HepG2 (cell line): ENCODE results near the gene PLEKHA6. TPM values are rescaled to one million over a fixed set of nuclear protein-coding genes. Genes with fewer than 3 reads are reported as not detected.
"Not testable (repeated sequence)": the region's sequence is repeated elsewhere in the genome, so short reads cannot be mapped to it uniquely, and the experiment has no call there.

Source experiments
- ATAC-seq: fragments of 200-7000 bp; cut with Tn5 transposase; 3 replicates; pipeline ENCODE4 v1.9.1; 2020; ENCODE audit warnings: mild to moderate bottlenecking, moderate library complexity
- BruUV-seq: library from RNA; stranded (reverse); fragments of 400-500 nt; replicated peaks from 2 replicates; lab custom pipeline; 2021; lab: Mats Ljungman, UMichigan
- CTCF ChIA-PET: fragments of 300-600 bp; formaldehyde crosslinking; extraction: SDS; loops from one replicate; lab custom pipeline; 2021; ENCODE audit warnings: low total read pairs, inconsistent platforms, low intra/inter-chr PET ratio; lab: Yijun Ruan, JAX
- POLR2A ChIA-PET: fragments of 350-600 bp; sonication (Branson Sonifier 250); formaldehyde crosslinking; loops from one replicate; lab custom pipeline; 2020; ENCODE audit warnings: antibody characterized with exemption, inconsistent platforms; lab: Yijun Ruan, JAX
- DNase-seq: peaks from one replicate; pipeline ENCODE4 v3.0.0-alpha.2; 2015; ENCODE audit warnings: low spot score
- FAIRE-seq: peaks from 3 replicates; lab custom pipeline; 2011; peaks lifted over from hg19 to GRCh38; lab: Jason Lieb, UNC
- H2AFZ ChIP-seq: one replicate; pipeline ENCODE4 v1.6.1; 2011; ENCODE audit warnings: low read length, inconsistent platforms
- H3K27ac ChIP-seq: fragments of 300-600 bp; 3 replicates; pipeline ENCODE4 v1.8.0; 2011; ENCODE audit warnings: mixed run types, mild to moderate bottlenecking, mixed read lengths, low read length, inconsistent platforms; ENCODE audit not compliant: insufficient read depth; ENCODE audit errors: extremely low read length
- H3K27me3 ChIP-seq, 2 experiments: fragments of 200-600 bp in 1 of 2; 2 replicates in 1 of 2; 3 replicates in 1 of 2; pipeline versions ENCODE4 v1.6.0 to v1.8.0; 2011; ENCODE audit warnings: low read length in 2 of 2, mild to moderate bottlenecking in 2 of 2, moderate library complexity in 2 of 2, inconsistent platforms in 1 of 2; ENCODE audit not compliant: insufficient read depth in 2 of 2, control insufficient read depth in 1 of 2
- H3K36me3 ChIP-seq, 2 experiments: fragments of 200-600 bp in 1 of 2; replicated peaks in 1 of 2; 2 replicates in 1 of 2; 3 replicates in 1 of 2; pipeline versions ENCODE4 v1.5.1 to v1.8.0; 2011; ENCODE audit warnings: low read length in 2 of 2, inconsistent platforms in 1 of 2; ENCODE audit not compliant: insufficient read depth in 2 of 2, control insufficient read depth in 1 of 2
- H3K4me1 ChIP-seq: 2 replicates; pipeline ENCODE4 v1.5.1; 2012; ENCODE audit warnings: low read length, inconsistent platforms; ENCODE audit not compliant: insufficient read depth
- H3K4me2 ChIP-seq: 2 replicates; pipeline ENCODE4 v1.6.0; 2011; ENCODE audit warnings: low read depth, low read length, inconsistent platforms
- H3K4me3 ChIP-seq, 3 experiments: fragments of 200-600 bp in 1 of 3; sonication (generic), shearing (Covaris generic) in 1 of 3; replicated peaks in 1 of 3; 2 replicates each; pipeline ENCODE4 v1.5.1; 2011 to 2016; ENCODE audit warnings: low read length in 3 of 3, inconsistent platforms in 2 of 3, low read depth in 2 of 3, mild to moderate bottlenecking in 2 of 3, control low read depth in 1 of 3, mixed read lengths in 1 of 3; ENCODE audit not compliant: insufficient read depth in 1 of 3
- H3K79me2 ChIP-seq: one replicate; pipeline ENCODE4 v1.6.1; 2011; ENCODE audit warnings: low read length, inconsistent platforms; ENCODE audit not compliant: insufficient read depth
- H3K9ac ChIP-seq: 2 replicates; pipeline ENCODE4 v1.6.0; 2011; ENCODE audit warnings: mild to moderate bottlenecking, low read depth, low read length, inconsistent platforms; ENCODE audit not compliant: insufficient read depth
- H3K9me3 ChIP-seq: 2 replicates; pipeline ENCODE4 v1.5.1; 2012; ENCODE audit warnings: mild to moderate bottlenecking, low read length
- H4K20me1 ChIP-seq: 2 replicates; pipeline ENCODE4 v1.6.0; 2011; ENCODE audit warnings: inconsistent platforms, mild to moderate bottlenecking, low read length, moderate library complexity; ENCODE audit not compliant: insufficient read depth
- ATM ChIP-seq: fragments of 450-650 bp; IDR thresholded peaks from 2 replicates; pipeline ENCODE4 v1.7.1; 2017; ENCODE audit warnings: mild to moderate bottlenecking, borderline replicate concordance
- FIP1L1 ChIP-seq: fragments of 200-400 bp; formaldehyde crosslinking; IDR thresholded peaks from 2 replicates; pipeline ENCODE4 v1.6.1; 2018; ENCODE audit warnings: low read depth, mild to moderate bottlenecking, low read length, moderate library complexity, borderline replicate concordance; ENCODE audit not compliant: insufficient read depth
- GATAD1 ChIP-seq: IDR thresholded peaks from 2 replicates; pipeline ENCODE4 v1.6.1; 2016; ENCODE audit warnings: missing genetic modification reagents, missing compliant biosample characterization
- HCFC1 ChIP-seq: fragments of 150-350 bp; IDR thresholded peaks from 2 replicates; pipeline ENCODE4 v1.6.1; 2014; ENCODE audit warnings: low read depth, low read length
- PAF1 ChIP-seq: IDR thresholded peaks from 2 replicates; pipeline ENCODE4 v1.6.1; 2016; ENCODE audit warnings: missing genetic modification reagents, missing compliant biosample characterization
- TBL1XR1 ChIP-seq: fragments of 150-350 bp; IDR thresholded peaks from 2 replicates; pipeline ENCODE4 v1.6.1; 2014; ENCODE audit warnings: borderline replicate concordance, low read length; ENCODE audit not compliant: partially characterized antibody
- ZC3H4 ChIP-seq: sonication (generic); formaldehyde crosslinking; IDR thresholded peaks from 2 replicates; pipeline ENCODE4 v1.4.0; 2020; ENCODE audit warnings: missing genetic modification reagents, borderline replicate concordance
- ZKSCAN5 ChIP-seq: sonication (generic); formaldehyde crosslinking; IDR thresholded peaks from 2 replicates; pipeline ENCODE4 v1.5.1; 2020; ENCODE audit warnings: mild to moderate bottlenecking, missing genetic modification reagents
- ZNF337 ChIP-seq: sonication (generic); formaldehyde crosslinking; IDR thresholded peaks from 2 replicates; pipeline ENCODE4 v1.5.1; 2020; ENCODE audit warnings: missing genetic modification reagents, low read depth, mild to moderate bottlenecking, borderline replicate concordance
- ZNF558 ChIP-seq: sonication (generic); formaldehyde crosslinking; IDR thresholded peaks from 2 replicates; pipeline ENCODE4 v1.9.0; 2022; ENCODE audit warnings: mild to moderate bottlenecking, missing genetic modification reagents, borderline replicate concordance
- ZNF747 ChIP-seq: sonication (generic); formaldehyde crosslinking; IDR thresholded peaks from 2 replicates; pipeline ENCODE4 v1.8.1; 2023; ENCODE audit warnings: missing genetic modification reagents, mild to moderate bottlenecking, borderline replicate concordance
- ZNF772 ChIP-seq: sonication (generic); formaldehyde crosslinking; IDR thresholded peaks from 2 replicates; pipeline ENCODE4 v1.5.0; 2020; ENCODE audit warnings: mild to moderate bottlenecking, missing genetic modification reagents
- WGBS: methylation state at CpG from one replicate; pipeline ENCODE4 v1.1.6; 2017; ENCODE audit warnings: low lambda C conversion rate; 5-methylcytosine and 5-hydroxymethylcytosine counted together
- in situ Hi-C: cut with HindIII; loops from 2 replicates; pipeline ENCODE4 v1.10.0; 2017; ENCODE audit warnings: low pct_unique_long_range_greater_than_20kb; ENCODE audit not compliant: extremely low pct_ligation_motif_present
- intact Hi-C: fragments of 100-400 bp; cut with micrococcal nuclease; formaldehyde crosslinking; loops from one replicate; pipeline ENCODE4 v1.10.0; 2022; ENCODE audit not compliant: unreplicated experiment
- polyA plus RNA-seq, 8 experiments: library from polyadenylated mRNA; depleted of rRNA in 3 of 8; stranded (reverse) in 7 of 8; unstranded in 1 of 8; fragments of >200 nt; fragmentation: Illumina TruSeq in 4 of 8; extraction: Trizol in 4 of 8; gene quantifications; 2 replicates each; pipeline versions ENCODE4 v1.2.1 to v1.2.3, GENCODE V29; 2011 to 2016; ENCODE audit warnings: low read depth in 4 of 8, missing spikeins in 1 of 8, mixed read lengths in 1 of 8; ENCODE audit not compliant: insufficient read depth in 1 of 8
- total RNA-seq, 5 experiments: library from RNA; depleted of rRNA; stranded (reverse); fragments of >200 nt; fragmentation: Illumina TruSeq; extraction: Trizol; gene quantifications; 2 replicates each; pipeline ENCODE4 v1.2.3, GENCODE V29; 2016; ENCODE audit warnings: low read depth in 1 of 5
- TF ChIP-seq, protein P1 (sequence below): sonication (generic); formaldehyde crosslinking; IDR thresholded peaks from 2 replicates; pipeline ENCODE4 v1.8.0; 2023; ENCODE audit warnings: mild to moderate bottlenecking, missing genetic modification reagents
- TF ChIP-seq, protein P2 (sequence below): sonication (generic); formaldehyde crosslinking; IDR thresholded peaks from 2 replicates; pipeline ENCODE4 v1.4.0; 2020; ENCODE audit warnings: missing genetic modification reagents, low read depth, mild to moderate bottlenecking, borderline replicate concordance

Gene PLEKHA6
- total and polyA plus RNA-seq, 2 of the 13 experiments (the other 11 are each of a cell fraction or from before 2014, with no cell fraction given), result 5.3 to 11.4 TPM

DNA sequence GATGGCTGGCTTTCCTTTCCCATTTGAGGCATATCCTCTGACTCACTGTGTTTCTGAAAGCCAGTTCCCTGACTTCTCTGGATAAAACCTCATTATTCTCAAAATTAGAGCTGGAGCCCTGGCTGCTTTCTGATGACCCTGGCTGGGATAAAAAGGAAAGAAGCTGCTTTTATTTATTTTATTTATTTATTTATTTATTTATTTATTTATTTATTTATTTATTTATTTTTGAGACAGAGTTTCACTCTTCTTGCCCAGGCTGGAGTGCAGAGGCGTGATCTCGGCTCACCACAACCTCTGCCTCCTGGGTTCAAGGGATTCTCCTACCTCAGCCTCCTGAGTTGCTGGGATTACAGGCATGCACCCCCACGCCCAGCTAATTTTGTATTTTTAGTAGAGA lies 31.9 kb downstream of the PLEKHA6 start:
- H3K4me1 ChIP-seq, POLR2A ChIA-PET, H3K27me3 ChIP-seq, H4K20me1 ChIP-seq, H3K79me2 ChIP-seq, DNase-seq, H3K27ac ChIP-seq, H3K9me3 ChIP-seq, in situ Hi-C loops, BruUV-seq, ATAC-seq, FAIRE-seq, H3K36me3 ChIP-seq, H3K4me2 ChIP-seq, intact Hi-C loops, CTCF ChIA-PET, H3K4me3 ChIP-seq, H2AFZ ChIP-seq, H3K9ac ChIP-seq: not testable (repeated sequence)
- 99% methylated on average over 3 of the region's 3 CpGs for WGBS

DNA sequence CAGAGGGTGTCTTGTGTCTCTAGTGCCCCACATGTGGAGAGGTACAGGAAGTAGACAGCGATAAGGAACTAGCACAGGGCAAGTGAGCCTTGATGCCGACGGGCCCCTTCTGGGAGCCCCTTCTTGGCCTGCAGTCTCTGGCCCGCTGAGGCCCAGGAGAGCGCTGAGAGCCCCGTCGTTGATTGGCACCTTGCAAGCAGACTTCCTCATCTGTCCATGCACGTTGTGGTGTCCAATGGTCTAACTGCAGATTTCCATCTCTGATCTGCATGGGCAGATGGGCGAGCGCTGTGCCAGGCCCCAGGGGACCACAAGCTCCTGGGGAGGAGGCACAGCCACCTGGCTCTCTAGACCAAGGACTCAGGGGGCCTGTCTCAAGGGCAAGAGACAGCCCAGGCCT lies 32.4 kb downstream of the PLEKHA6 start:
- H4K20me1 ChIP-seq, result no peaks in the 10 kb centered on the region
- WGBS, result 96% methylated on average over 7 of the region's 10 CpGs
- H3K9ac ChIP-seq, result no peak overlapping the region
- no peaks in the 10 kb centered on the region for H3K9me3 ChIP-seq
- no peaks in the 10 kb centered on the region for H3K27me3 ChIP-seq
- H3K27ac ChIP-seq, result no peak overlapping the region
- POLR2A ChIA-PET, result interaction anchor here (0.9 kb wide), 1 partner anchor 72 kb away, joined by 5 read pairs; no protein-coding TSS in a partner anchor
- H3K79me2 ChIP-seq, result peaks cover 2% of the 10 kb centered on the region
- CTCF ChIA-PET, result no interaction called here
- no peak for TF ChIP-seq TBL1XR1
- TF ChIP-seq, protein P1, sequence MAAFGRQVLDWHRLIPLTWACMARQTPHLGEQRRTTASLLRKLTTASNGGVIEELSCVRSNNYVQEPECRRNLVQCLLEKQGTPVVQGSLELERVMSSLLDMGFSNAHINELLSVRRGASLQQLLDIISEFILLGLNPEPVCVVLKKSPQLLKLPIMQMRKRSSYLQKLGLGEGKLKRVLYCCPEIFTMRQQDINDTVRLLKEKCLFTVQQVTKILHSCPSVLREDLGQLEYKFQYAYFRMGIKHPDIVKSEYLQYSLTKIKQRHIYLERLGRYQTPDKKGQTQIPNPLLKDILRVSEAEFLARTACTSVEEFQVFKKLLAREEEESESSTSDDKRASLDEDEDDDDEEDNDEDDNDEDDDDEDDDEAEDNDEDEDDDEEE, result no peak
- TF ChIP-seq ATM, result no peak
- TF ChIP-seq FIP1L1, result no peak
- TF ChIP-seq ZC3H4, result no peak
- TF ChIP-seq ZNF337 (CRISPR knock-in tag), result no peak
- no peak for TF ChIP-seq ZKSCAN5 (CRISPR knock-in tag)
- TF ChIP-seq PAF1, result no peak
- no peak for TF ChIP-seq ZNF558
- TF ChIP-seq ZNF772, result no peak
- TF ChIP-seq GATAD1 (CRISPR knock-in tag), result no peak
- TF ChIP-seq HCFC1, result no peak
- TF ChIP-seq ZNF747 (CRISPR knock-in tag), result no peak
- TF ChIP-seq, protein P2, sequence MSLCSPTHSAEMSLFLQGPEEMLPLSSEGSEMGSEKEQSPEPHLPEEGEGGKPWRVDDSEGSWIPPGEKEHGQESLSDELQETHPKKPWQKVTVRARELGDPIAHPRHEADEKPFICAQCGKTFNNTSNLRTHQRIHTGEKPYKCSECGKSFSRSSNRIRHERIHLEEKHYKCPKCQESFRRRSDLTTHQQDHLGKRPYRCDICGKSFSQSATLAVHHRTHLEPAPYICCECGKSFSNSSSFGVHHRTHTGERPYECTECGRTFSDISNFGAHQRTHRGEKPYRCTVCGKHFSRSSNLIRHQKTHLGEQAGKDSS (CRISPR knock-in tag), result no peak
- in situ Hi-C loops (no loop called here), intact Hi-C loops (no loop called here)
- no TSS peak for BruUV-seq
- H3K4me2 ChIP-seq, result no peak overlapping the region
- H2AFZ ChIP-seq, result no peak overlapping the region
- H3K4me1 ChIP-seq, result no peaks in the 10 kb centered on the region
- FAIRE-seq (no peak), DNase-seq (no peak), ATAC-seq (no peak)
- peaks cover 0 to 2% of the 10 kb centered on the region in 2 experiments; a peak in 1 of 5 replicates for H3K36me3 ChIP-seq
- H3K4me3 ChIP-seq, result no peak overlapping the region
